ENCODE data around the gene NOS1AP. TPM values are rescaled to one million over a fixed set of nuclear protein-coding genes. Genes with fewer than 3 reads are reported as not detected.
"Not testable (repeated sequence)": the region's sequence is repeated elsewhere in the genome, so short reads cannot be mapped to it uniquely, and the experiment has no call there.

NOS1AP gene
- total and polyA plus RNA-seq, 7 experiments from 2014 or later: 0.08 to 0.15 TPM; not detected in 5

GRCh38 chr1:162062542-162063015 is 6.9 kb upstream of the NOS1AP start:
- intact Hi-C loops (cut with micrococcal nuclease): no loop called here
- Histone ChIP-seq H3K9me3 (ENCODE audit: control insufficient read depth in 2 of 3, low read length in 3 of 3) (no peaks in the 10 kb centered on the region), H3K4me3 (ENCODE audit: low read length) (no peak overlapping the region), H3K4me1 (ENCODE audit: control insufficient read depth in 2 of 2, insufficient read depth in 2 of 2, low read length in 2 of 2) (no peaks in the 10 kb centered on the region), H3K27ac (ENCODE audit: low read depth, low read length) (no peak overlapping the region), H3K36me3 (ENCODE audit: control insufficient read depth in 2 of 3, insufficient read depth in 3 of 3, low read length in 3 of 3) (no peaks in the 10 kb centered on the region), H3K27me3 (ENCODE audit: control insufficient read depth in 2 of 2, insufficient read depth in 2 of 2, low read length in 2 of 2) (no peaks in the 10 kb centered on the region)
- no peaks in the 10 kb centered on the region for H3K36me3 Mint-ChIP-seq
- H3K27me3 Mint-ChIP-seq: peaks cover 27 to 52% (median 43%) of the 10 kb centered on the region in 5 donors
- no peaks in the 10 kb centered on the region for H3K4me1 Mint-ChIP-seq
- ATAC-seq (no peak), DNase-seq (no peak)
- H3K4me3 Mint-ChIP-seq: no peak overlapping the region
- no peak overlapping the region for H3K27ac Mint-ChIP-seq
- no peaks in the 10 kb centered on the region for H3K9me3 Mint-ChIP-seq
- POLR2A ChIA-PET: no interaction called here
- CTCF ChIA-PET: interaction anchor here (0.9 kb wide), 1 partner anchor 336 kb away, joined by 3 read pairs; no protein-coding TSS in a partner anchor

DNA sequence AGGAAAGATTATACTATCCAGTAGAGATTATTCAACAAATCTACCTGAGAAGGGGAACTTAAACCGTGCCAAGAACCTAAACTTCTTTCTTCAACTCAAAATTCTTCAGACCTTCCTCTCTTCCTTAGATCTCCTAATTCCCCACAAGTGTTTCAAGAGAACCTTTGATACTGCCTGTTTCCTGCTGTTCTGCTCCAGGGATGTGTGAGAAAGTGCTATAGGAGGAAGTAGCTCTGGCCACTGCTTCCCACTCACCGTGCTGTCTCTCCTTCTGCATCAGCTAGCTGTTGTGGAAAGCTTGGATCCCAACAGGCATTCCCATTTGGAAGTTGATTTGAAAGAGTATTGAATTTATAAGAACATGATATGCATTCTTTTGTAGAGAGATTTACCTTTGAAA is 4.5 kb upstream of the NOS1AP start:
- no peak overlapping the region for H3K4me3 ChIP-seq (ENCODE audit: low read length)
- ChIA-PET CTCF (interaction anchor here (0.7 kb wide), 1 partner anchor 14 kb away, joined by 3 read pairs; no protein-coding TSS in a partner anchor), POLR2A (no interaction called here)
- H3K27me3 ChIP-seq (ENCODE audit: control insufficient read depth in 2 of 2, insufficient read depth in 2 of 2, low read length in 2 of 2): no peaks in the 10 kb centered on the region
- Mint-ChIP-seq H3K27me3 (peaks cover 34 to 70% (median 58%) of the 10 kb centered on the region in 5 donors), H3K36me3 (no peaks in the 10 kb centered on the region), H3K4me3 (no peak overlapping the region), H3K9me3 (no peaks in the 10 kb centered on the region), H3K4me1 (peaks cover 0 to 7% (median 0%) of the 10 kb centered on the region in 7 donors), H3K27ac (no peak overlapping the region)
- DNase-seq: no peak
- H3K36me3 ChIP-seq (ENCODE audit: control insufficient read depth in 2 of 3, insufficient read depth in 3 of 3, low read length in 3 of 3): no peaks in the 10 kb centered on the region
- H3K27ac ChIP-seq (ENCODE audit: low read depth, low read length): no peak overlapping the region
- H3K9me3 ChIP-seq (ENCODE audit: control insufficient read depth in 2 of 3, low read length in 3 of 3): no peaks in the 10 kb centered on the region
- ATAC-seq: no peak
- H3K4me1 ChIP-seq (ENCODE audit: control insufficient read depth in 2 of 2, insufficient read depth in 2 of 2, low read length in 2 of 2): peaks cover 0 to 5% of the 10 kb centered on the region in 2 donors
- intact Hi-C loops (cut with micrococcal nuclease): no loop called here

DNA sequence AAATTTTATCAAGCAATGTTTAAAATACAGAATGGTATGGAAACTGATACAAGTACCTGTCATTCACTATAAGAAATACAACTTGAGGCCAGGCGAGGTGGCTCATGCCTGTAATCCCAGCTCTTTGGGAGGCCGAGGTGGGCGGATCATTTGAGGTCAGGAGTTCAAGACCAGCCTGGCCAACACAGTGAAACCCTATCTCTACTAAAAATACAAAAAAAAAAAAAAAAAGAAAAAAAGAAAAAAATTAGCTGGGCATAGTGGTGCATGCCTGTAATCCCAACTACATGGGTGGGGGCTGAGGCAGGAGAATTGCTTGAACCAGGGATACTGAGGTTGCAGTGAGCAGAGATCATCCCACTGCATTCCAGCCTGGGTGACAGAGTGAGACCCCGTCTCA is 2.7 kb upstream of the NOS1AP start:
- H3K4me3 ChIP-seq (ENCODE audit: low read length); H3K27me3 ChIP-seq (ENCODE audit: control insufficient read depth in 2 of 2, insufficient read depth in 2 of 2, low read length in 2 of 2); H3K4me1 ChIP-seq (ENCODE audit: control insufficient read depth in 2 of 2, insufficient read depth in 2 of 2, low read length in 2 of 2); POLR2A ChIA-PET; ATAC-seq; H3K9me3 Mint-ChIP-seq; intact Hi-C loops (cut with micrococcal nuclease); H3K9me3 ChIP-seq (ENCODE audit: control insufficient read depth in 2 of 3, low read length in 3 of 3); H3K36me3 ChIP-seq (ENCODE audit: control insufficient read depth in 2 of 3, insufficient read depth in 3 of 3, low read length in 3 of 3); DNase-seq; H3K36me3 Mint-ChIP-seq; H3K4me3 Mint-ChIP-seq; H3K27ac Mint-ChIP-seq; H3K27ac ChIP-seq (ENCODE audit: low read depth, low read length): not testable (repeated sequence)
- CTCF ChIA-PET: interaction anchor here (1.4 kb wide), 1 partner anchor 11 kb away, joined by 5 read pairs; no protein-coding TSS in a partner anchor
- peaks cover 46 to 83% (median 64%) of the 10 kb centered on the region in 5 donors for H3K27me3 Mint-ChIP-seq
- peaks cover 0 to 12% (median 5%) of the 10 kb centered on the region in 7 donors for H3K4me1 Mint-ChIP-seq

DNA sequence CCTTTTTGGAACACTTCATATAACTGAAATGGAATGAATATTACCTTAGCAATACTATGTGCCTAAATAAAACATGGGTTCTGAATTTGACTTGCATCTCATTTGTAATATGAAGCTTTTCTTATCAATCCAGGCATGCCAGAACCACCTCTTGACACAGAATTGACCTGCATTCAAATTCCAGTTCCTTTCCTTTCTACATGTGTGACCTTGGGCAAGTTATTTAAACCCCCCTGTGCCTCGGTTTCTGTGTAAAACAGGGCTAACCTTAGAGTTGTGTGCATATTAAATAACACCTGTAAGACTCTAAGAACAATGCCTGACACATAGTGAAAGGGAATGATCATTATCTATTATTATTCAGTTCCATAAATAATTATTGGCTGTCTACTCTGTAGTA is 2.0 kb upstream of the NOS1AP start:
- H3K9me3 Mint-ChIP-seq: no peaks in the 10 kb centered on the region
- no peak overlapping the region for H3K4me3 ChIP-seq (ENCODE audit: low read length)
- no peaks in the 10 kb centered on the region for H3K36me3 ChIP-seq (ENCODE audit: control insufficient read depth in 2 of 3, insufficient read depth in 3 of 3, low read length in 3 of 3)
- H3K27ac ChIP-seq (ENCODE audit: low read depth, low read length): no peak overlapping the region
- H3K9me3 ChIP-seq (ENCODE audit: control insufficient read depth in 2 of 3, low read length in 3 of 3): no peaks in the 10 kb centered on the region
- DNase-seq (no peak), ATAC-seq (no peak)
- no peaks in the 10 kb centered on the region for H3K36me3 Mint-ChIP-seq
- H3K4me1 ChIP-seq (ENCODE audit: control insufficient read depth in 2 of 2, insufficient read depth in 2 of 2, low read length in 2 of 2): peaks cover 0 to 5% of the 10 kb centered on the region in 2 donors
- no peak overlapping the region for H3K27ac Mint-ChIP-seq
- ChIA-PET POLR2A (no interaction called here), CTCF (interaction anchor here (1.4 kb wide), 1 partner anchor 11 kb away, joined by 5 read pairs; no protein-coding TSS in a partner anchor)
- intact Hi-C loops (cut with micrococcal nuclease): no loop called here
- no peak overlapping the region for H3K4me3 Mint-ChIP-seq
- no peaks in the 10 kb centered on the region for H3K27me3 ChIP-seq (ENCODE audit: control insufficient read depth in 2 of 2, insufficient read depth in 2 of 2, low read length in 2 of 2)
- H3K27me3 Mint-ChIP-seq: peaks cover 52 to 85% (median 68%) of the 10 kb centered on the region in 5 donors
- peaks cover 0 to 12% (median 5%) of the 10 kb centered on the region in 7 donors for H3K4me1 Mint-ChIP-seq

DNA sequence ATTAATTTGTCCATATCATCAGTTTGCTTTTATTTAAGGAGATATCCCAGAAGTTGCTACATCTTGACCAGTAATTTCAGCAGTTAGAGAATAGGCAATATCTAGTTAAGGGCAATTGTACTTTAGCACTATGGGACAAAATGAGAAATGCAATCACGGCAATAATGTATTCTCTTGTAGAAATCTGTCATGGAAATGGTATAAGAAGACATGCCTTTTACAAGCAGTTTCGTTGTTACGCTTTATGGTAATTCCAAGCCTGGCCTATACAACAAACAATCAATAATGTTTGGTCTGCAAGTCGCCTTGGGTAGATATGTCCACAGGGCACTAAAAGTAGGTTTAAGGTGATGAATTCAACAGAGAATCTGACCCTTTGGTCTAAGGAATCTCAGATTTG is 1.2 kb upstream of the NOS1AP start:
- ChIA-PET CTCF (no interaction called here), POLR2A (interaction anchor here (0.7 kb wide), 1 partner anchor 17 kb away, joined by 3 read pairs; no protein-coding TSS in a partner anchor)
- Mint-ChIP-seq H3K4me1 (peaks cover 0 to 12% (median 5%) of the 10 kb centered on the region in 7 donors), H3K9me3 (no peaks in the 10 kb centered on the region), H3K36me3 (no peaks in the 10 kb centered on the region), H3K27ac (no peak overlapping the region), H3K4me3 (peak overlapping the region in 6 of 10 donors; percentile 14 to 87 (median 68)), H3K27me3 (peaks cover 51 to 84% (median 64%) of the 10 kb centered on the region in 5 donors)
- intact Hi-C loops (cut with micrococcal nuclease): loop anchor here in 1 of 2 donors (2.0 kb wide), 3 partner anchors 428 to 1252 kb away; partner anchors contain the start of genes NUF2, UAP1 and UHMK1
- H3K27ac ChIP-seq (ENCODE audit: low read depth, low read length): no peak overlapping the region
- no peak overlapping the region for H3K4me3 ChIP-seq (ENCODE audit: low read length)
- no peaks in the 10 kb centered on the region for H3K9me3 ChIP-seq (ENCODE audit: control insufficient read depth in 2 of 3, low read length in 3 of 3)
- H3K36me3 ChIP-seq (ENCODE audit: control insufficient read depth in 2 of 3, insufficient read depth in 3 of 3, low read length in 3 of 3): no peaks in the 10 kb centered on the region
- H3K27me3 ChIP-seq (ENCODE audit: control insufficient read depth in 2 of 2, insufficient read depth in 2 of 2, low read length in 2 of 2): no peaks in the 10 kb centered on the region
- ATAC-seq (no peak), DNase-seq (no peak)
- peaks cover 0 to 5% of the 10 kb centered on the region in 2 donors for H3K4me1 ChIP-seq (ENCODE audit: control insufficient read depth in 2 of 2, insufficient read depth in 2 of 2, low read length in 2 of 2)

- intact Hi-C loops (cut with micrococcal nuclease): no loop called here
- H3K27ac Mint-ChIP-seq: peak overlapping the region in 1 of 9 donors; percentile 31
- Histone ChIP-seq H3K27ac (ENCODE audit: low read depth, low read length) (no peak overlapping the region), H3K27me3 (ENCODE audit: control insufficient read depth in 2 of 2, insufficient read depth in 2 of 2, low read length in 2 of 2) (peaks cover 0 to 3% of the 10 kb centered on the region in 2 donors), H3K4me3 (ENCODE audit: low read length) (peak overlapping the region; percentile 36), H3K36me3 (ENCODE audit: control insufficient read depth in 2 of 3, insufficient read depth in 3 of 3, low read length in 3 of 3) (no peaks in the 10 kb centered on the region), H3K4me1 (ENCODE audit: control insufficient read depth in 2 of 2, insufficient read depth in 2 of 2, low read length in 2 of 2) (peaks cover 0 to 5% of the 10 kb centered on the region in 2 donors), H3K9me3 (ENCODE audit: control insufficient read depth in 2 of 3, low read length in 3 of 3) (no peaks in the 10 kb centered on the region)
- no peak for ATAC-seq
- no peaks in the 10 kb centered on the region for H3K9me3 Mint-ChIP-seq
- H3K4me3 Mint-ChIP-seq: peak overlapping the region; percentile 79 to 90 (median 84)
- DNase-seq: peak in 8 of 9 donors; percentile 5 to 28 (median 11)
- ChIA-PET POLR2A (no interaction called here), CTCF (interaction anchor here (0.6 kb wide), 1 partner anchor 502 kb away, joined by 5 read pairs; no protein-coding TSS in a partner anchor)
- H3K36me3 Mint-ChIP-seq: no peaks in the 10 kb centered on the region
- peaks cover 50 to 77% (median 68%) of the 10 kb centered on the region in 5 donors for H3K27me3 Mint-ChIP-seq
- peaks cover 0 to 12% (median 5%) of the 10 kb centered on the region in 7 donors for H3K4me1 Mint-ChIP-seq
These were observed 730 bp downstream of the NOS1AP start for GRCh38 chr1:162070094-162070748.

All from naive thymus-derived CD4-positive, alpha-beta T cell (primary cell).